Fibroblast of lung (primary cell): Measurements from ENCODE around the gene ZC3H8.

Experiments used
- CTCF ChIP-seq, 2 donors: IDR thresholded peaks in 1 of 2; conservative IDR thresholded peaks in 1 of 2; 1 replicate in 1 of 2; 2 replicates in 1 of 2; pipeline ENCODE4 v1.5.1; 2011 to 2012; ENCODE audit warnings: low read length in 2 of 2, control low read depth in 1 of 2, inconsistent platforms in 1 of 2, low read depth in 1 of 2, mild to moderate bottlenecking in 1 of 2
- EZH2 ChIP-seq: IDR thresholded peaks from 2 replicates; pipeline ENCODE4 v1.5.1; 2012; ENCODE audit warnings: low read length, control low read depth, mild to moderate bottlenecking; ENCODE audit errors: missing control alignments

DNA sequence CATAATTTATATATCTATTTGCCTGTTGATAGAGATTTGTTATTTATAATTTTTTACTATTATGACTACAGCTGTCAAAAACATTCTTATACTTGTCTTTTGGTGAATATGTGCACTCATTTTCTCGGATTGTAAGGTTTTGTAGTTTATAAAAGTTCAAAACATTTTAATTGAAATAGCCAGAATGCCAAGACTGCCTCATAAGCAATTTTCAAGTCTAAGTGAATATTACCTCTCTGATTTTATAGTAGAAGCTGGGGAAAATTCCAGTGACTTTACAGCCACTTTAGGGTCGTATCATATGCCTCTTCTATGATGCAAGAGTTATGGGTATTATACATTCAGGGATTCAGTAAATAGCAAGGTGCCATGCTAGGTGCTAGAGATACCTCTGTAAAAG lies 41.6 kb upstream of the ZC3H8 start:
- no peak for TF ChIP-seq CTCF (conservative IDR thresholded peaks at IDR 0.05 in 1 of 2, IDR thresholded peaks at IDR 0.05 in 1 of 2; ENCODE audit: low read depth in 1 of 2, low read length in 2 of 2)
- no peak for TF ChIP-seq EZH2
